Measurements from ENCODE around the gene MT1E.
"Not testable (repeated sequence)": the region's sequence is repeated elsewhere in the genome, so short reads cannot be mapped to it uniquely, and the experiment has no call there.

Gene MT1E

GRCh38 chr16:56645838-56646237 lies 20.3 kb downstream of the MT1E start:
- no peak for DNase-seq (ENCODE audit: low read depth in 2 of 2)

- no peak for DNase-seq (ENCODE audit: low read depth in 2 of 2)
Observed at GRCh38 chr16:56647641-56648431, 22.3 kb downstream of the MT1E start.

- no peak for DNase-seq (ENCODE audit: low read depth in 2 of 2)
Observed at GRCh38 chr16:56649271-56649670, 23.7 kb downstream of the MT1E start.

GRCh38 chr16:56649820-56650219 lies 24.2 kb downstream of the MT1E start:
- DNase-seq (ENCODE audit: low read depth in 2 of 2) = no peak

GRCh38 chr16:56651586-56651985 lies 26.0 kb downstream of the MT1E start, which contains the start of gene MT1B:
MT1B (plus strand) TSS chr16:56651886; CDS start chr16:56651954, 68 bp downstream.
- DNase-seq (ENCODE audit: low read depth in 2 of 2) = no peak

GRCh38 chr16:56652600-56652999 lies 27.0 kb downstream of the MT1E start:
- no peak for DNase-seq (ENCODE audit: low read depth in 2 of 2)

- no peak for DNase-seq (ENCODE audit: low read depth in 2 of 2)
Observed at GRCh38 chr16:56653218-56653617, 27.6 kb downstream of the MT1E start.

- DNase-seq (ENCODE audit: low read depth in 2 of 2) = peak; percentile 37 to 55
Observed at GRCh38 chr16:56657555-56658326, 32.2 kb downstream of the MT1E start, which contains the start of gene MT1F. MT1F (plus strand) TSS chr16:56657959; CDS start chr16:56658059, 100 bp downstream.

- DNase-seq (ENCODE audit: low read depth in 2 of 2) = no peak
Observed at GRCh38 chr16:56658327-56658875, 32.8 kb downstream of the MT1E start.

GRCh38 chr16:56662357-56663354 lies 37.1 kb downstream of the MT1E start:
- no peak for DNase-seq (ENCODE audit: low read depth in 2 of 2)

GRCh38 chr16:56664506-56664905 lies 38.9 kb downstream of the MT1E start:
- no peak for DNase-seq (ENCODE audit: low read depth in 2 of 2)

- DNase-seq (ENCODE audit: low read depth in 2 of 2) = not testable (repeated sequence)
Observed at GRCh38 chr16:56665286-56666261, 40.0 kb downstream of the MT1E start.

GRCh38 chr16:56667581-56668571 lies 42.3 kb downstream of the MT1E start, which contains the start of gene MT1G:
MT1G (minus strand) TSS chr16:56668065; CDS start chr16:56667993, 72 bp downstream.
- DNase-seq (ENCODE audit: low read depth in 2 of 2) = no peak

- DNase-seq (ENCODE audit: low read depth in 2 of 2) = no peak
Observed at GRCh38 chr16:56669005-56669839, 43.6 kb downstream of the MT1E start, which contains the start of gene MT1H. MT1H (plus strand) TSS chr16:56669814; CDS start chr16:56669885, 71 bp downstream.

- DNase-seq (ENCODE audit: low read depth in 2 of 2) = no peak
Observed at GRCh38 chr16:56669840-56670619, 44.4 kb downstream of the MT1E start.

- no peak for DNase-seq (ENCODE audit: low read depth in 2 of 2)
Observed at GRCh38 chr16:56670620-56670934, 45.0 kb downstream of the MT1E start.

GRCh38 chr16:56671691-56672090 lies 46.1 kb downstream of the MT1E start:
- DNase-seq (ENCODE audit: low read depth in 2 of 2) = not testable (repeated sequence)
